ENCODE results near the gene PPP2R1B.

Gene PPP2R1B

GRCh38 chr11:111811445-111811844 is 45.3 kb upstream of the PPP2R1B start:
- Mint-ChIP-seq H3K36me3 (ENCODE audit: low read depth) (peaks cover 48% of the 10 kb centered on the region), H3K27me3 (ENCODE audit: low read depth) (no peaks in the 10 kb centered on the region), H3K9me3 (no peaks in the 10 kb centered on the region), H3K4me1 (peaks cover 5% of the 10 kb centered on the region), H3K27ac (no peak overlapping the region), H3K4me3 (no peak overlapping the region)
- no peak for TF ChIP-seq CTCF (IDR thresholded peaks at IDR 0.05; ENCODE audit: unreplicated experiment in 3 of 3)

GRCh38 chr11:111808834-111809233 is 42.6 kb upstream of the PPP2R1B start:
- no peaks in the 10 kb centered on the region for H3K4me1 Mint-ChIP-seq
- TF ChIP-seq CTCF (IDR thresholded peaks at IDR 0.05; ENCODE audit: unreplicated experiment in 3 of 3), result no peak
- no peaks in the 10 kb centered on the region for H3K9me3 Mint-ChIP-seq
- H3K36me3 Mint-ChIP-seq (ENCODE audit: low read depth), result peaks cover 61% of the 10 kb centered on the region
- no peak overlapping the region for H3K4me3 Mint-ChIP-seq
- no peaks in the 10 kb centered on the region for H3K27me3 Mint-ChIP-seq (ENCODE audit: low read depth)
- H3K27ac Mint-ChIP-seq, result no peak overlapping the region

- Mint-ChIP-seq H3K9me3 (no peaks in the 10 kb centered on the region), H3K4me3 (no peak overlapping the region), H3K36me3 (ENCODE audit: low read depth) (peaks cover 62% of the 10 kb centered on the region), H3K4me1 (no peaks in the 10 kb centered on the region), H3K27me3 (ENCODE audit: low read depth) (no peaks in the 10 kb centered on the region), H3K27ac (no peak overlapping the region)
- no peak for TF ChIP-seq CTCF (IDR thresholded peaks at IDR 0.05; ENCODE audit: unreplicated experiment in 3 of 3)
These were observed 41.9 kb upstream of the PPP2R1B start for GRCh38 chr11:111808063-111808588.

GRCh38 chr11:111807076-111807475 is 40.9 kb upstream of the PPP2R1B start:
- Mint-ChIP-seq H3K27ac (no peak overlapping the region), H3K36me3 (ENCODE audit: low read depth) (peaks cover 62% of the 10 kb centered on the region), H3K4me3 (no peak overlapping the region), H3K4me1 (no peaks in the 10 kb centered on the region), H3K9me3 (no peaks in the 10 kb centered on the region), H3K27me3 (ENCODE audit: low read depth) (no peaks in the 10 kb centered on the region)
- TF ChIP-seq CTCF (IDR thresholded peaks at IDR 0.05; ENCODE audit: unreplicated experiment in 3 of 3), result no peak

GRCh38 chr11:111801135-111801534 is 34.9 kb upstream of the PPP2R1B start:
- TF ChIP-seq CTCF (IDR thresholded peaks at IDR 0.05; ENCODE audit: unreplicated experiment in 3 of 3), result no peak
- H3K9me3 Mint-ChIP-seq, result peaks cover 6% of the 10 kb centered on the region
- H3K4me3 Mint-ChIP-seq, result no peak overlapping the region
- peaks cover 75% of the 10 kb centered on the region for H3K36me3 Mint-ChIP-seq (ENCODE audit: low read depth)
- no peaks in the 10 kb centered on the region for H3K4me1 Mint-ChIP-seq
- H3K27ac Mint-ChIP-seq, result no peak overlapping the region
- H3K27me3 Mint-ChIP-seq (ENCODE audit: low read depth), result no peaks in the 10 kb centered on the region

GRCh38 chr11:111798279-111798678 is 32.1 kb upstream of the PPP2R1B start:
- no peak overlapping the region for H3K4me3 Mint-ChIP-seq
- H3K4me1 Mint-ChIP-seq, result no peaks in the 10 kb centered on the region
- no peak overlapping the region for H3K27ac Mint-ChIP-seq
- H3K27me3 Mint-ChIP-seq (ENCODE audit: low read depth), result no peaks in the 10 kb centered on the region
- H3K9me3 Mint-ChIP-seq, result peaks cover 6% of the 10 kb centered on the region
- no peak for TF ChIP-seq CTCF (IDR thresholded peaks at IDR 0.05; ENCODE audit: unreplicated experiment in 3 of 3)
- H3K36me3 Mint-ChIP-seq (ENCODE audit: low read depth), result peaks cover 66% of the 10 kb centered on the region

Measured in nephron (organoid).